ENCODE results near the gene ENO4.

DNA sequence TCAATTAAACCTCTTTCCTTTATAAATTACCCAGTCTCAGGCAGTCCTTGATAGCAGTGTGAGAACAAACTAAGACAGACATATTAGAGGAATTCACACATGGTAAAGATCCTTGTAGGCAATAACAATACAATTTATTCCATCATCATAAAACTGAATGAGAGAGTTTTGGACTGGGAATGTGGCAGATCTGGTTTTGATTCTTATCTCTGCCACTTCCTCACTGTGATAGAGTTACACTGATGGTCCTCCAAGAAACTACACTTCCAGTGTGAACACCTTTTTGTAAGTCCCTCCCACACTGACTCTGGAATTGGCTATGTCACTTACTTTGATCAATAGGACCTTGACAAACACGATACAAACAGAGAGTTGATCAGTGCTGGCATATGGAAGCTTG lies 2.9 kb downstream of the ENO4 start:
- no peak for TF ChIP-seq POLR2A (IDR thresholded peaks at IDR 0.05)
- TF ChIP-seq, protein P1, sequence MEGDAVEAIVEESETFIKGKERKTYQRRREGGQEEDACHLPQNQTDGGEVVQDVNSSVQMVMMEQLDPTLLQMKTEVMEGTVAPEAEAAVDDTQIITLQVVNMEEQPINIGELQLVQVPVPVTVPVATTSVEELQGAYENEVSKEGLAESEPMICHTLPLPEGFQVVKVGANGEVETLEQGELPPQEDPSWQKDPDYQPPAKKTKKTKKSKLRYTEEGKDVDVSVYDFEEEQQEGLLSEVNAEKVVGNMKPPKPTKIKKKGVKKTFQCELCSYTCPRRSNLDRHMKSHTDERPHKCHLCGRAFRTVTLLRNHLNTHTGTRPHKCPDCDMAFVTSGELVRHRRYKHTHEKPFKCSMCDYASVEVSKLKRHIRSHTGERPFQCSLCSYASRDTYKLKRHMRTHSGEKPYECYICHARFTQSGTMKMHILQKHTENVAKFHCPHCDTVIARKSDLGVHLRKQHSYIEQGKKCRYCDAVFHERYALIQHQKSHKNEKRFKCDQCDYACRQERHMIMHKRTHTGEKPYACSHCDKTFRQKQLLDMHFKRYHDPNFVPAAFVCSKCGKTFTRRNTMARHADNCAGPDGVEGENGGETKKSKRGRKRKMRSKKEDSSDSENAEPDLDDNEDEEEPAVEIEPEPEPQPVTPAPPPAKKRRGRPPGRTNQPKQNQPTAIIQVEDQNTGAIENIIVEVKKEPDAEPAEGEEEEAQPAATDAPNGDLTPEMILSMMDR (IDR thresholded peaks at IDR 0.05): no peak

Data from ovary (tissue), 3 donors.